HepG2 (cell line): ENCODE measurements around the gene HBS1L. TPM values are rescaled to one million over a fixed set of nuclear protein-coding genes. Genes with fewer than 3 reads are reported as not detected.

Experiments
- ESRRA ChIP-seq: sonication (generic); formaldehyde crosslinking; IDR thresholded peaks from 2 replicates; pipeline ENCODE4 v1.5.1; 2020; ENCODE audit warnings: mild to moderate bottlenecking, low read depth, missing genetic modification reagents
- HMG20B ChIP-seq: conservative IDR thresholded peaks from 2 replicates; pipeline ENCODE4 v1.6.1; 2016; ENCODE audit warnings: missing genetic modification reagents, missing compliant biosample characterization
- HOMEZ ChIP-seq: IDR thresholded peaks from 2 replicates; pipeline ENCODE4 v1.6.1; 2016; ENCODE audit warnings: low read depth
- KLF9 ChIP-seq: IDR thresholded peaks from 2 replicates; pipeline ENCODE4 v1.6.1; 2016; ENCODE audit warnings: low read depth
- NR2F1 ChIP-seq, 2 experiments: fragments of 450-650 bp in 1 of 2; formaldehyde crosslinking in 1 of 2; IDR thresholded peaks; 2 replicates each; pipeline versions ENCODE4 v1.5.0 to v1.6.1; 2016 to 2020; ENCODE audit warnings: mild to moderate bottlenecking in 1 of 2, missing compliant biosample characterization in 1 of 2, missing genetic modification reagents in 1 of 2, moderate library complexity in 1 of 2
- NR2F2 ChIP-seq: IDR thresholded peaks from 2 replicates; pipeline ENCODE4 v1.6.1; 2012; ENCODE audit warnings: low read depth, inconsistent platforms, borderline replicate concordance
- NR2F6 ChIP-seq, 2 experiments: IDR thresholded peaks; 2 replicates each; pipeline ENCODE4 v1.6.1; 2016; ENCODE audit warnings: antibody characterized with exemption in 1 of 2, mild to moderate bottlenecking in 1 of 2
- SOX13 ChIP-seq, 3 experiments: fragments of 450-650 bp in 1 of 3; sonication (generic) in 1 of 3; formaldehyde crosslinking in 1 of 3; IDR thresholded peaks in 2 of 3; conservative IDR thresholded peaks in 1 of 3; 2 replicates each; pipeline versions ENCODE4 v1.5.0 to v1.6.1; 2016 to 2020; ENCODE audit warnings: antibody characterized with exemption in 1 of 3, mild to moderate bottlenecking in 1 of 3, missing compliant biosample characterization in 1 of 3, missing genetic modification reagents in 1 of 3, moderate library complexity in 1 of 3
- TAF1 ChIP-seq: sonication (generic); formaldehyde crosslinking; IDR thresholded peaks from 2 replicates; pipeline ENCODE4 v1.4.0; 2020; ENCODE audit warnings: missing genetic modification reagents
- TCF12 ChIP-seq, 2 experiments: fragments of 450-650 bp in 1 of 2; sonication (generic) in 1 of 2; formaldehyde crosslinking in 1 of 2; IDR thresholded peaks; 2 replicates each; pipeline versions ENCODE4 v1.6.1 to v1.8.0; 2017 to 2022; ENCODE audit warnings: antibody characterized with exemption in 1 of 2, mild to moderate bottlenecking in 1 of 2, missing genetic modification reagents in 1 of 2, moderate library complexity in 1 of 2
- ZNF17 ChIP-seq: sonication (generic); formaldehyde crosslinking; IDR thresholded peaks from 2 replicates; pipeline ENCODE4 v1.5.0; 2020; ENCODE audit warnings: mild to moderate bottlenecking, missing genetic modification reagents
- ZNF331 ChIP-seq: sonication (generic); formaldehyde crosslinking; IDR thresholded peaks from 2 replicates; pipeline ENCODE4 v1.4.0; 2020; ENCODE audit warnings: missing genetic modification reagents
- ZNF335 ChIP-seq: sonication (generic); formaldehyde crosslinking; IDR thresholded peaks from 2 replicates; pipeline ENCODE4 v1.4.0; 2020; ENCODE audit warnings: missing genetic modification reagents
- ZNF530 ChIP-seq: sonication (generic); formaldehyde crosslinking; IDR thresholded peaks from 2 replicates; pipeline ENCODE4 v1.5.0; 2020; ENCODE audit warnings: low read depth, mild to moderate bottlenecking, missing genetic modification reagents
- ZNF792 ChIP-seq: IDR thresholded peaks from 2 replicates; pipeline ENCODE4 v1.6.1; 2016
- polyA plus RNA-seq, 8 experiments: library from polyadenylated mRNA; depleted of rRNA in 3 of 8; stranded (reverse) in 7 of 8; unstranded in 1 of 8; fragments of >200 nt; fragmentation: Illumina TruSeq in 4 of 8; extraction: Trizol in 4 of 8; gene quantifications; 2 replicates each; pipeline versions ENCODE4 v1.2.1 to v1.2.3, GENCODE V29; 2011 to 2016; ENCODE audit warnings: low read depth in 4 of 8, missing spikeins in 1 of 8, mixed read lengths in 1 of 8; ENCODE audit not compliant: insufficient read depth in 1 of 8
- total RNA-seq, 5 experiments: library from RNA; depleted of rRNA; stranded (reverse); fragments of >200 nt; fragmentation: Illumina TruSeq; extraction: Trizol; gene quantifications; 2 replicates each; pipeline ENCODE4 v1.2.3, GENCODE V29; 2016; ENCODE audit warnings: low read depth in 1 of 5
- TF ChIP-seq, protein P1 (sequence below): sonication (generic); formaldehyde crosslinking; IDR thresholded peaks from 2 replicates; pipeline ENCODE4 v1.4.0; 2020; ENCODE audit warnings: mild to moderate bottlenecking, missing genetic modification reagents, borderline replicate concordance
- TF ChIP-seq, protein P2 (sequence below): IDR thresholded peaks from 2 replicates; pipeline ENCODE4 v1.4.0; 2020; ENCODE audit warnings: mild to moderate bottlenecking, missing genetic modification reagents
- TF ChIP-seq, protein P3 (sequence below): sonication (generic); formaldehyde crosslinking; conservative IDR thresholded peaks from 2 replicates; pipeline ENCODE4 v1.8.0; 2022; ENCODE audit warnings: mild to moderate bottlenecking, moderate library complexity, missing genetic modification reagents

Gene HBS1L
- total and polyA plus RNA-seq, 2 of the 13 experiments (the other 11 are each of a cell fraction or from before 2014, with no cell fraction given), result 44.1 to 138 TPM

- TF ChIP-seq, protein P1, sequence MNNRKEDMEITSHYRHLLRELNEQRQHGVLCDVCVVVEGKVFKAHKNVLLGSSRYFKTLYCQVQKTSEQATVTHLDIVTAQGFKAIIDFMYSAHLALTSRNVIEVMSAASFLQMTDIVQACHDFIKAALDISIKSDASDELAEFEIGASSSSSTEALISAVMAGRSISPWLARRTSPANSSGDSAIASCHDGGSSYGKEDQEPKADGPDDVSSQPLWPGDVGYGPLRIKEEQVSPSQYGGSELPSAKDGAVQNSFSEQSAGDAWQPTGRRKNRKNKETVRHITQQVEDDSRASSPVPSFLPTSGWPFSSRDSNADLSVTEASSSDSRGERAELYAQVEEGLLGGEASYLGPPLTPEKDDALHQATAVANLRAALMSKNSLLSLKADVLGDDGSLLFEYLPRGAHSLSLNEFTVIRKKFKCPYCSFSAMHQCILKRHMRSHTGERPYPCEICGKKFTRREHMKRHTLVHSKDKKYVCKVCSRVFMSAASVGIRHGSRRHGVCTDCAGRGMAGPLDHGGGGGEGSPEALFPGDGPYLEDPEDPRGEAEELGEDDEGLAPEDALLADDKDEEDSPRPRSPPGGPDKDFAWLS (CRISPR knock-in tag), result no peak
- no peak for TF ChIP-seq ZNF530 (CRISPR knock-in tag)
- TF ChIP-seq HOMEZ (CRISPR knock-in tag), result 0 out of 2 replicates have a peak, but pooled peaks have one; percentile 50
- TF ChIP-seq ZNF331 (CRISPR knock-in tag), result peak; percentile 50; the same call in 1 of the 2 replicates
- peak; percentile 49; the same call in 1 of the 2 replicates for TF ChIP-seq NR2F2
- no peak for TF ChIP-seq TCF12 (IDR thresholded peaks at IDR 0.05)
- no peak for TF ChIP-seq TCF12 (CRISPR knock-in tag; IDR thresholded peaks at IDR 0.05)
- peak in 1 of 2 experiments; percentile 50; a peak in 1 of 4 replicates for TF ChIP-seq NR2F1 (CRISPR knock-in tag; IDR thresholded peaks at IDR 0.05)
- TF ChIP-seq TAF1, result no peak
- TF ChIP-seq, protein P2, sequence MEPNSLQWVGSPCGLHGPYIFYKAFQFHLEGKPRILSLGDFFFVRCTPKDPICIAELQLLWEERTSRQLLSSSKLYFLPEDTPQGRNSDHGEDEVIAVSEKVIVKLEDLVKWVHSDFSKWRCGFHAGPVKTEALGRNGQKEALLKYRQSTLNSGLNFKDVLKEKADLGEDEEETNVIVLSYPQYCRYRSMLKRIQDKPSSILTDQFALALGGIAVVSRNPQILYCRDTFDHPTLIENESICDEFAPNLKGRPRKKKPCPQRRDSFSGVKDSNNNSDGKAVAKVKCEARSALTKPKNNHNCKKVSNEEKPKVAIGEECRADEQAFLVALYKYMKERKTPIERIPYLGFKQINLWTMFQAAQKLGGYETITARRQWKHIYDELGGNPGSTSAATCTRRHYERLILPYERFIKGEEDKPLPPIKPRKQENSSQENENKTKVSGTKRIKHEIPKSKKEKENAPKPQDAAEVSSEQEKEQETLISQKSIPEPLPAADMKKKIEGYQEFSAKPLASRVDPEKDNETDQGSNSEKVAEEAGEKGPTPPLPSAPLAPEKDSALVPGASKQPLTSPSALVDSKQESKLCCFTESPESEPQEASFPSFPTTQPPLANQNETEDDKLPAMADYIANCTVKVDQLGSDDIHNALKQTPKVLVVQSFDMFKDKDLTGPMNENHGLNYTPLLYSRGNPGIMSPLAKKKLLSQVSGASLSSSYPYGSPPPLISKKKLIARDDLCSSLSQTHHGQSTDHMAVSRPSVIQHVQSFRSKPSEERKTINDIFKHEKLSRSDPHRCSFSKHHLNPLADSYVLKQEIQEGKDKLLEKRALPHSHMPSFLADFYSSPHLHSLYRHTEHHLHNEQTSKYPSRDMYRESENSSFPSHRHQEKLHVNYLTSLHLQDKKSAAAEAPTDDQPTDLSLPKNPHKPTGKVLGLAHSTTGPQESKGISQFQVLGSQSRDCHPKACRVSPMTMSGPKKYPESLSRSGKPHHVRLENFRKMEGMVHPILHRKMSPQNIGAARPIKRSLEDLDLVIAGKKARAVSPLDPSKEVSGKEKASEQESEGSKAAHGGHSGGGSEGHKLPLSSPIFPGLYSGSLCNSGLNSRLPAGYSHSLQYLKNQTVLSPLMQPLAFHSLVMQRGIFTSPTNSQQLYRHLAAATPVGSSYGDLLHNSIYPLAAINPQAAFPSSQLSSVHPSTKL, result peak; percentile 72
- 0 out of 2 replicates have a peak, but pooled peaks have one; percentile 21 for TF ChIP-seq ZNF792 (CRISPR knock-in tag)
- TF ChIP-seq HMG20B, result no peak
- TF ChIP-seq, protein P3, sequence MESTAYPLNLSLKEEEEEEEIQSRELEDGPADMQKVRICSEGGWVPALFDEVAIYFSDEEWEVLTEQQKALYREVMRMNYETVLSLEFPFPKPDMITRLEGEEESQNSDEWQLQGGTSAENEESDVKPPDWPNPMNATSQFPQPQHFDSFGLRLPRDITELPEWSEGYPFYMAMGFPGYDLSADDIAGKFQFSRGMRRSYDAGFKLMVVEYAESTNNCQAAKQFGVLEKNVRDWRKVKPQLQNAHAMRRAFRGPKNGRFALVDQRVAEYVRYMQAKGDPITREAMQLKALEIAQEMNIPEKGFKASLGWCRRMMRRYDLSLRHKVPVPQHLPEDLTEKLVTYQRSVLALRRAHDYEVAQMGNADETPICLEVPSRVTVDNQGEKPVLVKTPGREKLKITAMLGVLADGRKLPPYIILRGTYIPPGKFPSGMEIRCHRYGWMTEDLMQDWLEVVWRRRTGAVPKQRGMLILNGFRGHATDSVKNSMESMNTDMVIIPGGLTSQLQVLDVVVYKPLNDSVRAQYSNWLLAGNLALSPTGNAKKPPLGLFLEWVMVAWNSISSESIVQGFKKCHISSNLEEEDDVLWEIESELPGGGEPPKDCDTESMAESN (CRISPR knock-in tag), result no peak
- peak; percentile 73; the same call in 1 of the 2 replicates for TF ChIP-seq NR2F6 (IDR thresholded peaks at IDR 0.05)
- peak; percentile 76 for TF ChIP-seq NR2F6 (CRISPR knock-in tag; IDR thresholded peaks at IDR 0.05)
- TF ChIP-seq ZNF17 (CRISPR knock-in tag), result no peak
- TF ChIP-seq KLF9, result 0 out of 2 replicates have a peak, but pooled peaks have one; percentile 19
- peak; percentile 22; the same call in 1 of the 2 replicates for TF ChIP-seq SOX13 (IDR thresholded peaks at IDR 0.05)
- peak in 1 of 2 experiments; percentile 83; a peak in 1 of 4 replicates for TF ChIP-seq SOX13 (CRISPR knock-in tag; conservative IDR thresholded peaks at IDR 0.05 in 1 of 2, IDR thresholded peaks at IDR 0.05 in 1 of 2)
- peak; percentile 77 for TF ChIP-seq ESRRA
- 0 out of 2 replicates have a peak, but pooled peaks have one; percentile 17 for TF ChIP-seq ZNF335
These were observed 46.3 kb downstream of the HBS1L start (continued) for GRCh38 chr6:135008072-135008940.
